ENCODE results near the gene OSBPL6.

GRCh38 chr2:178365116-178365515, 170.8 kb downstream of the OSBPL6 start:
- no peak for TF ChIP-seq PPARA (CRISPR knock-in tag; IDR thresholded peaks at IDR 0.05; ENCODE audit: borderline replicate concordance)
- no peak for TF ChIP-seq PATZ1 (CRISPR knock-in tag; IDR thresholded peaks at IDR 0.05; ENCODE audit: borderline replicate concordance)
